DMS114 treated with DMSO at 0.1 percent for 48 hours (cell line): ENCODE results near the gene LMO1.

Experiments used
- DNase-seq: peaks from one replicate; lab custom pipeline; 2025; ENCODE audit not compliant: unreplicated experiment; lab: John Stamatoyannopoulos, UW

Gene LMO1

DNA sequence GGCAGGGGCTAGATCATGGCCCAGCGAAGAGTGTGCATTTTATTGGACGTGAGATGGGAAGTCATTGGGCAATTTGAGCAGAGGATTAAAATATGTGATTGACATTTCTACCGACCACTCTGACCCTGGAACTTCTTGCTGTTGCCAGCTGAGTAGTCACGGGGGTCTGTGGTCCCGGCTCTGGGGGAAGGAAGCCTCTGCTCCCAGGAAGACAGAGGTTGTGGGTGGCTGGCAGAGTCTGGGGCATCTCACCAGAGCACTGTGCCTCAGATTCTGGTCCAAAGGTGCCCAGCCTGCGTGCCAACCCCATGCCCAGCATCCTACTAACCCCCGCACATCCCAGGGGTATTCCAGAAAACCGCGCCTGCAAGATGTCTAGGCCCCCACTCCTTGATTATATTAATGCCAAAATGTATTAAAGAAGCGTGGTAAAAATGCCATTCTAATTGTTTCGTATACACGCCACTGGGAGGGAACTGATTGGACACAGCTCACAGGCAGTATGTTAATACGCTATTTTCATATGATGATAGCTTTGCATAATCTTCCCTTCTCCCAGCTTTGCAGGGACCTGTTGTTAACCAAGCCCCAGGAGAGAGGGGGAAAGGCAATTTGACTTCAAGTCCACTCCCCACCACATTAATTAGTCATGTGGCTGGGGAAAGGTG is 25.3 kb upstream of the LMO1 start:
- DNase-seq, result no peak

DNA sequence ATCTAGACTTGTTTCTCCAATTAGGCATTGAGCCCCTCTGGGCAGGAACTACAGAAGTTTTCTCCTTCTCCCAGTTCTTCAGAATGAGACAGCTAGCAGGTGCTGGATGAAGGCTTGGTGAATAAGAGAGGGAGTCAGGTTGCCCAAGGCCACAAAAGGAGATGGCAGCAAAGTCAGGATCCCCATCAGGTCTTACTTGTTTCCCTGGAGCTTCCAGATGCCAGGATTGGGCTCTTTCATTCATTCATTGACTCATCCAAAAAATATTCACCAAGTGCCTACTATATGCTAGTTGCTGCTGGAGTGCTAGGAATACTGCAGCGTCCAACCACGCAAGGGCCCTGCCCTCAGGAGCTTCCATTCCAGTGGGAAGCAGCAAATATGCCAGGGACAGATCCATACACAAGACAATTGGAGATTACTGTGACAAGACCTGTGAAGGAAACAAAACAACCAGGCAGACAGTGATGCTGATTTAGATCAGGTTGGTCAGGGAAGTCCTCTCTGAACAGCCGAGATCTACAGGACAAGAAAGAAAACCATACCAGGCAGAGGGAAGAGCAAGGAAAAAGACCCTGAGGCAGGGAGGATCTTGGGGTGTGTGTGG is 24.6 kb upstream of the LMO1 start:
- DNase-seq, result no peak

DNA sequence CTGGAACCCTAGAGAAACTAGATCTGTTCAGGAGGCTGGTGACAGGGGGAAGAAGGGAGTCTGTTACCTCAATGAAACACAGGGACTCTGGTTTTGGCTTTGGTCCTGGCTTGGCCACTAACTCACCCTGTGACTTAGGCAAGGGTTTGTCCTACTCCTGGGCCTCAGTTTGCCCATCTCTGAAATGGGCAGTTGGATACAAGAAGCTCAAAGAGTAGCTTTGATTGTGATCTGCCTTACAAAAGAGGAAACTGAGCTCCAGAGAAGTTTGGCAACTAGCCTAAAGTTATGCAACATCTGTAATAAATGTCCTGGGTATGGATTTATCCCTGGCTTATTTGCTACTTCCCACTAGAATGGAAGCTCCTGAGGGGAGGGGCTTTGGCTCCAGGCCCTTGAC is 24.0 kb upstream of the LMO1 start:
- no peak for DNase-seq

DNA sequence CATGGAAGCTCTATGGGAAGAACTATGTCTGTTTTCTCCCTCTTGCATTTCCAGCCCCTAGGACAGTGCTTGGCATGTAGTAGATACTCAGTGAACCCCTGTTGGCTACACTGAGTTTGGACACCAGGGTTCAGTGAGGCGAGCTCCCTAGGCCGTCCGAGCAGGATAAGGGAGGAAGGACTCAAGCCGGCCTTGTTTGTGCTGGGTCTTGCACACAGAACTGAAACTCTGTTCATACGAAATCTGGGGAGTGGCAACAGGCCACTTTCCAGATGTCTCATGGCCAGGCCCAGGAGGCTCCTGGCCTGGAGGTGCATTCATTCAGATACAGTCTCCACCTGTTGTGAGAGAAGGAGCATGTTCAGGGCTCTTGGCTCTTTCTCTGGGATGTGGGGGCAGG is 23.6 kb upstream of the LMO1 start:
- DNase-seq, result no peak

DNA sequence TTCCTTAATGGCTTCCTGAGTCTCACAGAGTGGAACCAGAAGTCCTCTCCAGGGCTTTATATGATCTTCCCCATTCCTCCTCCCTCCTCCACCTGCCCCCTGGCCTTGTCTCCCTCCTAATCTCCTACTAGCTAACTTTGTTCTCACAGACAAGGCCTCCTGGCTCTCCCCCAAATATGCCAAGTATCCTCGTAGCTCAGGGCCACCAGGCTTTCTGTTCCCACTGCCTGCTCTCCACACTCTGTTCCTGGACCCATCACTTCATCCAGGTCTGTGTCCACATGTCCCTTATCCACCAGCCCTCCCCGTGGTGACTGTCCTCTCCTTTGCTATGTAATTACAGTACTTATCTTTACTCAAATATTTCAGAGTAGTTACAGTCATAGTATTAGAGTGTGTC is 23.2 kb upstream of the LMO1 start:
- no peak for DNase-seq

DNA sequence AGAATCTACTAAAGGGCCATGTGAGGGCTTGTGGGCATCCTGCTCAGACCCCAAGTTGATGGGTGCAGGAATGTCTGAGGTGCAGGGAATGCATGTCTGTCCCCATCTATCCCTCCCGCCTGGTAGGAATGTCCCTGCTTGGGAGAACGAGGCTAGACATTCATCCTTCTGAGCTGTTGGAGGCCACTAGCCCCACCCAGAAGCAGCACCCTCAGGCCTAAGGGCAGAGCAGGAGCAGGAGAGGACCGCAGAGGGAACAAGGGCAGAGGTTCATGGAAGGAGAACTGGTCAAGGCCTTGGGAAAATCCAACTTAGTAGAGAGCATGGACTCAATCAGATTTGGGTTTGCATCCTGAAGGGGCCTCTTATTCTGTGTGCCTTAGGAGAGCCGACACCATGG is 22.1 kb upstream of the LMO1 start:
- DNase-seq, result no peak

DNA sequence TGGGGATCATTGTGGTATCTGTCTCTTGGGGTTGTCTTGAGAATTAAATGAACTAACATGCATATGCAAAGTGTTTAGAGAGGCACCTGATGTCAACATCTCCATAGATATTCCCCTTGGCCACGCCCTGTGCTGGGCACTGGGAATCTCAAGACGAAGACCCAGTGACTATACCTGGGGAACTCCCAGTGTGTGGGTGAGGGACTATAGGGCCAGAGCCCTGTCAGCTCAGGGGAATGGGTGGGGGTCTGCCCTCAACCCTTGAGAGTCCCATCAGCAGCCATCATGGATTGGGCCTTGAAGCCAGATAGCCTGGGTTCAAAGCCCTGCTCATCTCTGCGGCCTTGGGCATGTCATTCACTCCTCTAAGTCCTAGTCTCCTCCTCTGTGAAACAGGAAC is 21.6 kb upstream of the LMO1 start:
- DNase-seq, result no peak

DNA sequence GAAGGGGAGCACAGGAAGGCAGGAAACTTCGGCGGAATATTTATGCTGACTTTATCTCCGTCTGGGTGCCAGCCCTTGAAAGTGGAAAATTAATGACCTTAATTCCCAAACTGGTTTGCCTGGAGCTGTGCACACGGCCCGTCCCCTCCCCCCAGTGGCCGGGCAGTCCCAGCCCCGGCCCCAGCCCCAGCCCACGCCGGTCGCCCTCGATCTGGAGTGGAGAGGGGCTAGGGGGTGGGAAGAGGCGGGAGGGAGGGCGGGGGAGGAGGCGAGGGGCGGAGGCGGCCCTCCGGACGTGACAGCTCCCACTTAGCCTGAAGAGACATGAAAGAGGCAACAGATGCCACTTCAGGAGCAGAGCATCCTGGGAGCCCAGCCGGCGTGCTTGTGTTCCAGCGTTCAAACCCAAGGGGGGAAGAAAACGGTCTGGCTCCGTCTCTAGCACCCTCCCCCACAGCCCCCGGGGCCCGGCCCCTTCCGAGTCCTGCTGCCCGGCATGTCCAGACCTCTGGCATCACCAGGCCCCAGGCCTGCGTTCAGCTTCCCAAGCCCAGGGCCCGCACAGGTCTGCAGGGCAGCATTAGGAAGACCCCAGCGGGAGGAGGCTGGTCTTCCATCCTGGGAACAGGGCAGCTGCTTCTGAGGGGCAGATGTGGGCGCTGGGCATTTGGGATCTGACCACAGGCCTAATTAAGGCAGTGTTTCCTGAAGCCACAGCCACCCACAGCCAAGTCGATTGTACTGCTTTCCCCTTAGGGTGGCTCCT is 20.0 kb upstream of the LMO1 start:
- no peak for DNase-seq

DNA sequence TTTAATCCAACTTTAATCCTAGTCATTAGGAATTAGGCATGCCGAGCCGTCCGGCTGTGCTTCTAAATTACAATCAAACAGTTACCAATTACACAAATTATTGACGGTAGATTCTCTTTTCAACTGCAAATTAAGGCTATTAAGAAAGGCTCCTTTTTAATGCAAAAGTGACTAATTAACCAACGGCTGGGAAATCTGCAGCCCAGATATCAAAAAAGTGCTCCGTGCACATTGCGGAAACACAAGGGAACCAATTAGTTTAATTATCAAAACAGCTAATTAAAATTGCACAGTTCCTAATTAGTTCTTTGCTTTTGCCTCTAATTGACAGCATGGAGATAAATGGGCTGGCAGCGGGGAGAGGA is 19.4 kb upstream of the LMO1 start:
- no peak for DNase-seq

DNA sequence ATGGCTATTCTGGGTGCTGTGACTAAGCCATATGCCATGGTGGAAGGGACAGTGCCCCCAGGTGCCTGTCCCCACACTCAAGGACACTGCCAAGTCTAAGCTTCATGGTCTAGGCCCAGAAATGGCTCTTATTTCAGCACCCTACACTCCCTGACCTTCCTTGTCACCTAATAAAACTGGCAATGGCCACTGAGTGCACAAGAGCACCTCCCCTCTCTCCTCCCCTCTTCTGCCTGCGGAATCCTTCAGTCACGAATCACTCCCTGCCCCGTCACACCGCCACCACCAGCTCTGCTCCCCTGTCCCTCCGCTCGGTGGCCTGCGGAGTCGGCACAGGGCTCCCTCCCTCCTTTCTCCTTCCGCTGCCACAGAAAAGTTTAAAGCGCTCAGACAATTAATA is 19.0 kb upstream of the LMO1 start:
- DNase-seq, result no peak

DNA sequence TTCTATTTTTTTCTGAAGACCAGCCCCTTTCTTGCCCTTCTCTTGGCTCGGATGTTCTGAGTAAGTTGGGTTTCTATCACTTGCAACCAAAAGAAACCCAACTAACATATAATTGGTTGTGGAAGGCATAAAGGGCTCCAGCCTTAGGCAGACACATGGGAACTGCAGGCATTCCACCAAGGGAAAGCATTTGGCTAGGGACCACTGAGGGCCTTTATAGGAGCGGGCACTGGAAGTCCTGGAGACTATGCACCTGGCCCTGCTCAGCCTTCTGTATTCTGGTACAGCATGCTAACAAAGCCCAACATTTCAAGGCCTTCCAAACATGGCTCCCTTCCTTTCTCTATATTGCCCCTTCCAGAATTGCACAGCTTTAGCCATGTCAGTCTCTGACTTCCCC is 17.6 kb upstream of the LMO1 start:
- no peak for DNase-seq

DNA sequence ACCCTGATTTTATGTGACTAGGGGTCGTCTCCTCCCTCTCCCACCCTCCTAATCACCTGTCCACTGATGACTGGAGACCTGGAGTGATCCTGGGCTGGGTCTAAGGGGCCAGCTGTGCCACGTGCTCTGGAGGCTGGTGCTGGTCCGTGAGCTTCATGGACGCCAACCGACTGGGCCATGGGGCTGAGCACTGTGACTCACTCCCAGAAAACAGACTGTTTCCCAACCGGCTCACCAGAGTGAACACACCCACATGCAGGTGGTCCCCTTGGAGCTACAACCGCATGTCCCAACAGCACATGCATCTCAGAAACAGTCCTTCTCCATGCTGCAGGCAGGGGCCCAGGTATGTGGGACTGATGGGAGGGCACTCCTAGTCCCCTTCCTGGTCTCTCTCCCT is 14.0 kb upstream of the LMO1 start:
- DNase-seq, result no peak

DNA sequence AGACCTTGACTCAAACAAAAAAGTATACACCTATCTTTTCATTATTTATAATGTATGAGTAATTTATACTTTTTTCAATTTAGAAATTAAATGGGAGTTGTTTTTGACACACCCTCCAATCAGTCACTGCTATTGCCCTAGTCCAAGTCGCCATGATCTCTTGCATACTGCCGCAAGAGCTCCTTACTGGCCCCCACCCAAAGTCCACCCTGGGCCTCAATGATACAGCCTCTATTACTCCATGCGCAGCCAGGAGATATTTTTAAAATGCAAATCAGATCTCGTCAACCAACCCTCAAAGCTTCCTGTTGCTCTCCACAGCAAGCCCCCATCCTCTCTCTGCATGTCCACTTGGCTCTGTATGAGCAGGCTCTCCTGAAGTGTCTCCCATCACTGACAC is 12.8 kb upstream of the LMO1 start:
- no peak for DNase-seq

DNA sequence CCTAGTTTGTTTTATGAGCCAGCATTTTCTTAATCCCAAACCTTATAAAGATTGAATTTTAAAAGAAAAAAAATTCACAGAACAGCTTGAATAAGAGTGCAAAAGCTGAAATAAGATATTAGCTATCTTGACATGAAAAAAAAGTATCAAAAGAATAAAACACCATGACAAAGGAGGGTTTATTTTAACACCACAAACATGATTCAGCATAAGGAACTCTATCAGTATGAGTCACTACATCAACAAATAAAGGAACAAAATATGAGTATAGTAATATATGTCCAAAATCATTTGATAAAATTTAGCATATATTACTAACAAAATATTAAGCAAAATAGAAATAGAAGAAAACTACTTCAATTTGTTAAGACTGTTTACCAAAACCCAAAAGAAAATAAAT is 9.6 kb upstream of the LMO1 start:
- no peak for DNase-seq

DNA sequence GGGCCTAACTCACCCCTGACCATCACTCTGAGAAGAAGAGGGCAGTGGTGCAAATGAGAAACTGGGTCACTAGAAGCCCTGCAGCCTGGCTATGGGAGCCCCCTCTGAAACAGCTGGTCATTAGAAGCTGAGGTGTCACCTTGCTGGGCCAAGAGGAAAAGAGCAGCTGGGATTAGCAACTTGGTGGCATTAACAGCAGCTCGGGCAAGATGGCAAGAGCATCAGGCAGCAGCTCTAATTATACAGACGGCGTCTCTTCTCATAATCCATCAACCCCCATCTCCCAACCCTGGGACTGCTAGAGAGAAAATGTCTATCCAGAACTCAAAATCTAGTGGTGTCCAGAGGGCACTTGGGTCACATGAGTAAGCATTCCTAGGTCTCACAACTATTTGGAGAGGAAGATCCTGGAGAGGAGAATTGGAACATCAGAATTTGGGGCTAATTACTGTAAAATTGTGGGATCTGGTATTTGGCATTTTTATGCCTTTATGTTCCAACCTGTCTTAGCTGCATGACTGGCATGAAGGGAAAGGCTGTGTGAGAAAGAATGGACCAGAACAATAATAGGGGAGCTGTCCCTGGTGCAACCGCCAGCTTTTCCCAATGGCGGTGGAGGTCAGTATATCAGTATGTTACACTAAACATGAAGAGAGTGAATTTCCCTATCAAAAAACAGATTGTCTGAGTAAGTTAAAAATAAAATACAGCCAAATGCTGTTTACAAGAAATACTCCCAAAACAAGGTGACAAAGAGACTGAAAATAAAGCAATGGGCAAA is 7.6 kb upstream of the LMO1 start:
- no peak for DNase-seq

DNA sequence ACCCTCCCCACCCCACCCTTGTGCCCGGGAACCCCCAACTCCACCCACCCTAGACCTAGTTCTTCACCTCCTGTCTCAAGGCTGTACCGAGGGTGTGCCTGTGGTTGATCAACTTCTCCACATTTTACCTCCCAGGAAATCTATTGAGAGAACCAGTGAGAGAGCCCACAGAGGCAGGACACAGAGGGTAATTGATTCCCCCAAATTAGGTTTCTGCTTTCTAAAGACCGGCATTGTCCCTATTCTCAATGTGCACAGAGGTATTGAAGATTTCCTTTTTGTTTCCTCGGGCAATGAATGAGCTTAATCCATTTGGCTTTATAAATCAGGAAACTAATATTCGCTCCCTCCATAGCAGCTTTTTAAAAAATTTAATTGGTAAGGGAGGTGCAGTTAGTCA is 6.0 kb upstream of the LMO1 start:
- DNase-seq, result no peak

DNA sequence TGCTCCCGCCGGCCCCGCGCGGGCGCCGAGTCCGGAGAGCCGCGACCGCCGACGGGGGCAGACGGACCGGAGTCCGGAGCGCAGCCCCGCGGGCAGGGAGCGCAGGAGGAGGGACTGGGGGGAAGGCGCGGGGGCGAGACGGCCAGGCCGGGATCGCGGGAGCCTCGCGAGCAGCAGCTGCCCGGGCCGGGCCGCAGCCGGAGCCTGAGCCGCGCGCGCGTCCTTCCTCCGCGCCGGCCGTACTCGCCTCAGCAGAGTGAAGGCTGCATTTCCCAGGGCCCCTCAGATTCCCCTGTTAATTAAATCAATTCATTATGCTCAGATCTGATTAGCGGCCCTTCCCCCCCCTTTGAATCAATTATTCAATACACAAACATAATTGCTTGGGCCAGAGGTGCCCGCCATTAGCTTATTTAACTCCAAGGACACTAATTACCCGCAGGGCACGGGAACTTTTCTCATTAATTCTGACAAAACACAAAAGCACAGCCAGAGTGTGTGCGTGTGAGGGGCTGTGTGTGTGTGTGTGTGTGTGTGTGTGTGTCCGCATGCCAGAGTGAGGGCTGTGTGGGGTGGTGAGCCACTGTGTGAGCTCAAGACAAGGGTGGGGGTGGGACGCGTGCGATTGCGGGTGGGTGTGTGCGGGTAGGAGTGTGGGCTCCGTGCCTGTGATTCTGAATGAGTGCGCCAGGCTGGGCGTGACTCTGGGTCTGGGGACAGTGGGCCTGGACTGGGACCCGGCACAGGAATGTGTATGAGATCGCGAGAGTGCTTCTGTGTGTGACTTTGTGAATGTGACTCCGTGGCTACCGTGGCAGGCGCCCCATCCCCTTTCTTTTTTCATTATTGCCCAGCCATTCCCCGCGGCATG is 5.1 kb upstream of the LMO1 start:
- DNase-seq, result no peak

DNA sequence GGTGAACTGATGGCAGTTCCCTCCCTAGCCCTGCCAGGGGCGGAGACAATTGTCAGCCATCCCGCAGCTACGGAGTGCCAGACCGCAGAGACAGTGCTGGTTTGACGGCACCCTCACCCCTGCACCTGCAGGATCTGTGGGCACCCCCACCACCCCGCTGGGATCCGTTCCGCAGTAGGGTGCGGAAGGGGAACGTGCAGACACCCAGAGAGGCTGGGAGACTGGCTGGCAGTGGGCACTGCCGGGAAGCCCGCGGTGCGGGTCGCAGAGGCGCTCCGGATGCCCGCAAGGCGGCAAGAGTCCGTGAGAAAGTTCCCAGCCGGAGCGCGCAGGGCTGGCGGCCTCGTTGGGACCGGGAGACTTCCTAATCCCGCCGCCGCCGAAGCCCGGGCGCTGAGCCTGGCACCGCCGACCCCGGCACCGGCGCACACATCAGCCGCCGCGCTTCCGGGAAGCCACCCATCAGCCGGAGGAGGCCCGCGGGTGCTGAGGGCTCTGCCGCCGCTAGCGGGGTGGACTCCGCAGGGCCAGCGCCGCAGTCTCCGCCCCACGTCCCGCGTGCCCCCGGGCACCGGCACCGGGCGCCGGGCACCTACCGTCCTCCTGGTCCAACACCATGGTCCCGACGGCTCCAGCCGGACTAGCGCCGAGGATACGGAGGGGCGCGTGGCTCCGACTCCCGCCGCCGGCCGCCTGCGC is 4.3 kb upstream of the LMO1 start:
- DNase-seq, result no peak

DNA sequence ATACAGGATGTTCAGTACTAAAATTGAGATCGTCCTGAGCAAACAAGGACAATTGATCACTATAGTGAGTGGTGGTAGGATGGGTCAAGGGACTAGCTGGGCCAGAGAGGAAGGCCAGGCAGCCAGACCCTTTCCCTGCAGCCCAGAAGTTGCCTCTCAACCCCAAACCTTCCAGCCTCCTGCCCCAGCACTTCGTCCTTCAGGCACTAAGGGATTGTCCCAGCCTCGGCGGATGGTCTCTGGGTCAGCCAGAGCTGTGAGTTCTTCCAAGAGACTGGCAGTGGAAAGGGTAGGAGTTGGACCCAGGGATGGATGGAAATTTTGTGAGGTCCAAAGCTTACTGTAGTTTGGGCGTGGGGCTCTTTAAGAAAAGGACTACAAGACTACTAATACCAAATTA is 3.6 kb upstream of the LMO1 start:
- DNase-seq, result no peak
